PC-9 (cell line): ENCODE results near the gene ZNF14.

Source experiments
- CTCF ChIP-seq: fragments of 200-600 bp; sonication (generic); conservative IDR thresholded peaks from 2 replicates; pipeline ENCODE4 v1.6.1; 2017; ENCODE audit warnings: mixed run types, antibody characterized with exemption, mild to moderate bottlenecking, moderate library complexity
- EZH2 ChIP-seq: fragments of 200-600 bp; sonication (generic); IDR thresholded peaks from 2 replicates; pipeline ENCODE4 v1.8.0; 2017; ENCODE audit warnings: antibody characterized with exemption, low read depth

- TF ChIP-seq EZH2 (no peak), CTCF (no peak)
These were observed 13.6 kb upstream of the ZNF14 start for GRCh38 chr19:19746286-19747213.
